ENCODE measurements around the gene SRSF9. TPM values are rescaled to one million over a fixed set of nuclear protein-coding genes. Genes with fewer than 3 reads are reported as not detected.

Gene SRSF9
- total and polyA plus RNA-seq, 2 donors (not counting 1 experiment from before 2014, with no cell fraction given), result 96.3 to 157 TPM

DNA sequence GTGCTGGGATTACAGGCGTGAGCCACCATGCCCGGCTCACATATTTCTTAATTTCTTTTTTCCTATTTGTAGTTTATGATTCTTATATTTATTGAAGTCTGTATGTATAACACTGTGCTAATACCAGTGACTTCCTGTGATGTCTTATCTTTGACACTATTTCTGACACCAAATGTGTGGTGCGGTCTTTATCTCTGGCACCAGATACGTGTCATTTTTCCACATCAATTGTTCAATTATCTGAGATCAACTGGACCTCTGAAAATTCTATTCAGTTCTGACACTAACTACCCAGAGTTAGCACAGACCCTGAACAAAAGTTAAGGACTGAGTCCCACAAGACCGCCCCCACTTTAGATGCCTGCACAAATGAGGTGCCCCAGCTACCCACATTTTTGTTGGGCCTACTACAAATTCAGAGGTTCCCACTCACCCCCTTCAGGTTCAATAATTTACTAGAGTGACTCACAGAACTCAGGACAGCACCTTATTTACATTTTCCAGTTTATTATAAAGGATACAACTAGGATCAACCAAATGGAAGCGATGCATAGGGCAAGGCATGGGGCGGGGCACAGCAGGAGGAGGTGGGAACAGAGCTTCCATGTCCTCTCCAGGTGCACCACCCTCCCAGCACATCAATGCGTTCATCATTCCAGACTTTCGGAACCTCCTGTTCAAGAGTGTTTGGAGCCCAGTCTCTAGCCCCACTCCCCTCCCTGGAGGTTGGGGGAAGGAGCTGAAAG, 11.6 kb upstream of the SRSF9 start:
- POLR2A ChIA-PET, result no interaction called here

More for the DNA sequence above, 11.6 kb upstream of the SRSF9 start:
- TF ChIP-seq EZH2 (IDR thresholded peaks at IDR 0.05; ENCODE audit: borderline replicate concordance, insufficient read depth, low read depth, low read length, poor library complexity, severe bottlenecking), result no peak
- TF ChIP-seq CTCF (IDR thresholded peaks at IDR 0.05), result no peak
- Histone ChIP-seq H2AFZ (ENCODE audit: insufficient read depth, low read depth, low read length, poor library complexity, severe bottlenecking) (no peak overlapping the region), H3K4me3 (ENCODE audit: control extremely low read depth in 1 of 5, extremely low read depth in 1 of 5, insufficient read depth in 1 of 5, low read depth in 2 of 5, low read length in 4 of 5) (no peak overlapping the region), H3K9ac (ENCODE audit: low read length) (no peak overlapping the region), H3K4me2 (replicated peaks; ENCODE audit: low read depth, low read length, poor library complexity, severe bottlenecking) (no peak overlapping the region), H3K4me1 (ENCODE audit: control insufficient read depth in 2 of 2, insufficient read depth in 2 of 2, low read length in 2 of 2) (no peaks in the 10 kb centered on the region), H4K20me1 (ENCODE audit: control insufficient read depth, insufficient read depth, low read length, poor library complexity, severe bottlenecking) (no peaks in the 10 kb centered on the region), H3K27ac (ENCODE audit: low read length in 2 of 2) (no peak overlapping the region), H3K27me3 (replicated peaks in 1 of 4; ENCODE audit: control extremely low read depth in 1 of 4, control insufficient read depth in 3 of 4, insufficient read depth in 4 of 4, low read length in 3 of 4) (no peaks in the 10 kb centered on the region), H3K79me2 (ENCODE audit: control insufficient read depth, insufficient read depth, low read length) (peaks cover 3% of the 10 kb centered on the region), H3K36me3 (replicated peaks in 1 of 2; ENCODE audit: control extremely low read depth in 1 of 2, control insufficient read depth in 1 of 2, extremely low read depth in 1 of 2, insufficient read depth in 2 of 2, low read length in 1 of 2) (no peaks in the 10 kb centered on the region), H3K9me3 (ENCODE audit: control extremely low read depth in 1 of 3, control insufficient read depth in 2 of 3, insufficient read depth in 1 of 3, low read length in 2 of 3) (no peaks in the 10 kb centered on the region)
- ATAC-seq (ENCODE audit: low read depth), result no peak
- Mint-ChIP-seq H3K27ac (no peak overlapping the region), H3K4me3 (no peak overlapping the region), H3K4me1 (peaks cover 2% of the 10 kb centered on the region), H3K27me3 (no peaks in the 10 kb centered on the region), H3K9me3 (ENCODE audit: insufficient read depth) (no peaks in the 10 kb centered on the region)
- intact Hi-C loops (cut with micrococcal nuclease), result no loop called here
- no peak for DNase-seq
- CTCF ChIA-PET, result no interaction called here
- 100% methylated on average over 5 of the region's 9 CpGs for WGBS (ENCODE audit: insufficient coverage)
